Mucosa of descending colon (tissue), 3 donors: ENCODE data around the gene MBD4. TPM values are rescaled to one million over a fixed set of nuclear protein-coding genes. Genes with fewer than 3 reads are reported as not detected.
A peak's percentile ranks its signal among the peaks of the same experiment; 100 is the strongest.

ENCODE experiments used
- ATAC-seq: fragments of 200-7000 bp; cut with Tn5 transposase; one replicate; pipeline ENCODE4 v1.9.1; 2020; ENCODE audit warnings: mild to moderate bottlenecking, moderate library complexity
- DNase-seq, 3 donors: peaks; one replicate each; pipeline ENCODE4 v3.0.0-alpha.2; 2020
- H3K36me3 ChIP-seq: fragments of 200-600 bp; one replicate; pipeline ENCODE4 v1.8.0; 2021; ENCODE audit warnings: low read depth, mild to moderate bottlenecking
- H3K4me1 ChIP-seq: fragments of 200-600 bp; one replicate; pipeline ENCODE4 v1.8.0; 2021; ENCODE audit warnings: low read depth, mild to moderate bottlenecking
- H3K4me3 ChIP-seq: fragments of 200-600 bp; one replicate; pipeline ENCODE4 v1.8.0; 2021; ENCODE audit warnings: mild to moderate bottlenecking
- H3K9me3 ChIP-seq: fragments of 200-600 bp; one replicate; pipeline ENCODE4 v1.8.0; 2021; ENCODE audit warnings: mild to moderate bottlenecking
- intact Hi-C, 2 donors: fragments of 100-400 bp; cut with DNase I in 1 of 2; cut with micrococcal nuclease in 1 of 2; formaldehyde crosslinking; loops; one replicate each; pipeline versions ENCODE4 v1.11.0 to v1.11.1; 2022; cut with DNase I, micrococcal nuclease
- total RNA-seq, 3 donors: library from RNA; stranded (reverse); fragmentation: NEBNext Ultra II Directional in 2 of 3; extraction: Animal tissue kit (Norgen Biotek cat#: 25700) in 2 of 3; gene quantifications; one replicate each; pipeline versions ENCODE4 v1.2.1 to v1.2.4, GENCODE V29; 2021 to 2023
- TF ChIP-seq, protein P1 (sequence below): fragments of 200-600 bp; IDR thresholded peaks from one replicate; pipeline ENCODE4 v1.8.0; 2022; ENCODE audit warnings: antibody characterized with exemption, mild to moderate bottlenecking
- donor health status: DM: no; HTN: no; CAD: no; lungs with moderate emphysema.
- donor health status: DM: no; HTN: no; CAD: no.
- donor health status: DM: no; HTN: yes; CAD: no.

The MBD4 gene
- total RNA-seq, 3 donors from 2014 or later: 26.6 to 30.6 (median 27.2) TPM

DNA sequence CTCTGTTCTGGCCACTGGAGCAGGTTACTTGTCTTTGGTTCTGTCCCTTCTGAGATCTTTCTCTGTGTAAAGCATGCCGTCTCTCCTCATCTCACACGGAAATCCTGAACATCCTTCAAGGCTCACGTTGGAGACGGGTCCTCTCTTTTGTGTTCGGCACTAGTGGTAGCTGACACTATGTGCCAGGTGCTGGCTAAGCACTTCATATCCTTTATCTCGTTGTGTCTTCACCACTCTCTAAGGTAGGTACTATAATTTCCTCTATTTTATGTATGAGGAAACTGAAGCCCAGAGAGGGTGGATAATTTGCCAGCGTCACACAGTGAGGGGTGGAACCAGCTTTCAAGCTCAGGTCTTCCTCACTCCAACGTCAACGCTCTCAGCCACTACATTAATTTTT is 1.5 kb upstream of the MBD4 start:
- DNase-seq (no peak), ATAC-seq (no peak)
- peaks cover 27% of the 10 kb centered on the region for H3K4me1 ChIP-seq
- H3K9me3 ChIP-seq: no peaks in the 10 kb centered on the region
- TF ChIP-seq, protein P1, sequence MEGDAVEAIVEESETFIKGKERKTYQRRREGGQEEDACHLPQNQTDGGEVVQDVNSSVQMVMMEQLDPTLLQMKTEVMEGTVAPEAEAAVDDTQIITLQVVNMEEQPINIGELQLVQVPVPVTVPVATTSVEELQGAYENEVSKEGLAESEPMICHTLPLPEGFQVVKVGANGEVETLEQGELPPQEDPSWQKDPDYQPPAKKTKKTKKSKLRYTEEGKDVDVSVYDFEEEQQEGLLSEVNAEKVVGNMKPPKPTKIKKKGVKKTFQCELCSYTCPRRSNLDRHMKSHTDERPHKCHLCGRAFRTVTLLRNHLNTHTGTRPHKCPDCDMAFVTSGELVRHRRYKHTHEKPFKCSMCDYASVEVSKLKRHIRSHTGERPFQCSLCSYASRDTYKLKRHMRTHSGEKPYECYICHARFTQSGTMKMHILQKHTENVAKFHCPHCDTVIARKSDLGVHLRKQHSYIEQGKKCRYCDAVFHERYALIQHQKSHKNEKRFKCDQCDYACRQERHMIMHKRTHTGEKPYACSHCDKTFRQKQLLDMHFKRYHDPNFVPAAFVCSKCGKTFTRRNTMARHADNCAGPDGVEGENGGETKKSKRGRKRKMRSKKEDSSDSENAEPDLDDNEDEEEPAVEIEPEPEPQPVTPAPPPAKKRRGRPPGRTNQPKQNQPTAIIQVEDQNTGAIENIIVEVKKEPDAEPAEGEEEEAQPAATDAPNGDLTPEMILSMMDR: no peak
- intact Hi-C loops: no loop called here
- no peaks in the 10 kb centered on the region for H3K36me3 ChIP-seq
- no peak overlapping the region for H3K4me3 ChIP-seq

DNA sequence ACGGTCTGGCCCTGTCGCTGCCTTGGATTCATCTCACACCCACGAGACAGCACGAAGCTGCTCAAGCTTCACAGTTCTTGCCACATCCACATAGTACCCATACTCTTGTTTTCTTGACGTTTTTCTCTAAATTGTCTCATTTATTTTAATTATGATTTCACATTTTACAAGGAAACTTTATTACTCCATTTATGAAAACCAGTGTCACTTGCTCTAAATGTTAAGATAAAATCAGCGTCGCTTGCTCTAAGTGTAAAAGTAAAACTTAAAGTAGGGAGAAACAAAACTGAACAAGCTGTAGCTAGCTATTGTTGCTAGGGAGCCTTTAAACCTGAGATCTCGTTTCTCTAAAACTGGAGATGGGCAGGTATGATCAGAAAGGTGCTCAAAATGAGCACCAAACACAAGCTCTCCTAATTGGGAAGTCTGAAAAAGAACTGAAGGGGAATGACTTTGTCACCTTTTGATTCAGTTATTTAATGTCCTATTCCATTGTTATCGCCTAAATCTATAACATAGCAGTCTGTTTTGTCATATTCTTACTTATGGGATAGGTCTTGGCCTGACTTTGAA is 956 bp upstream of the MBD4 start:
- TF ChIP-seq, protein P1: no peak
- H3K9me3 ChIP-seq: no peaks in the 10 kb centered on the region
- ATAC-seq (no peak), DNase-seq (no peak)
- H3K4me1 ChIP-seq: peaks cover 27% of the 10 kb centered on the region
- H3K36me3 ChIP-seq: no peaks in the 10 kb centered on the region
- H3K4me3 ChIP-seq: peak overlapping the region; percentile 76
- intact Hi-C loops: no loop called here

DNA sequence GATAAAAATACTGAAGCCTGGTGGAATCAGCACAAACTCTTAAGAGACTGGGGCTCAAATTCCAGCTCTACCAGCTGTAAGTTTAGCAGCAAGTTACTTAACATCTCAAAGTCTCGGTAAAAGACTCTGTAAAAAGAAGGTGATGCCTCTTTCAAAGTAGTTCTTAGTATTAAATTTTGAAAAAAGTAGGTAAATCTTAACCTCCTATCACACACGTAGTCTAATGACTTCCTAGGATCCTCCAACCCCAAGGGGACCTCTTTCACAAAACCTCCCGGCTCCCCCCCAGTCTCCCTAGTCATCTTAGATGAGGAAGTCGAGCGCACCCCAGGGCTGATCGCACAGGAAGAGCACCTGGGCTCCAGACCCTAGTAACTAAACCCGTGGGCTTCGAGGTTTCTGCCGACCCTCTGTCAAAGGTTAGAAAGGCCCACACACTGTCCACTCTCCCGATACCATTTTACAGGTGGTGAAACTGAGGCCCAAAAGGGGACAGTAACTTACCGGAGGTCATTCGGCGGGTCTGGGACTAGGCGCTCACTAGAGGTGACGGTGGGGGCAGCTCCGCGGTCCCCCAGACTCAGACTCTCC is 427 bp downstream of the MBD4 start:
- intact Hi-C loops: no loop called here
- DNase-seq (peak in 2 of 3 donors; percentile 65 to 77), ATAC-seq (peak; percentile 20)
- H3K4me1 ChIP-seq: peaks cover 27% of the 10 kb centered on the region
- TF ChIP-seq, protein P1: no peak
- H3K4me3 ChIP-seq: peak overlapping the region; percentile 76
- H3K9me3 ChIP-seq: no peaks in the 10 kb centered on the region
- no peaks in the 10 kb centered on the region for H3K36me3 ChIP-seq

DNA sequence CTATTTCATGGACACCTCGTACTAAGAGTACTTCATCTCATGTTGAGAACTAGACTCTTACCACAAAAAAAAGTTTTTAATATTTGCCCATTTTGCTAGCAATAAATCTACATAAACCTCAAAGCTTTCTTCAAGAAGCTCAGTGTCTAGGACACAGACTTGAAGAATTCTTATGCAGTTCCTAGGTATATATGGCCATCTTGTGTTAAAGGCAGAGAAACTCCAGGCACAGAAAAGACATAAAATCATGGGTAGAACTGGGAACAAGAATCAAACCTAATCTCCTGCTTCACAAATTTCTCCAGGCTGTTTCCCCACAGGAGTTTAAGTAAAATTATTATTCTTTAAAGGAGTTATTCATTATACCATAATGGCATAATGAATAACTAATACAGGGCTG is 4.4 kb downstream of the MBD4 start:
- TF ChIP-seq, protein P1: no peak
- intact Hi-C loops: no loop called here
- H3K36me3 ChIP-seq: peaks cover 8% of the 10 kb centered on the region
- DNase-seq: no peak
- H3K4me3 ChIP-seq: no peak overlapping the region
- ATAC-seq: no peak
- no peaks in the 10 kb centered on the region for H3K9me3 ChIP-seq
- H3K4me1 ChIP-seq: peaks cover 18% of the 10 kb centered on the region

DNA sequence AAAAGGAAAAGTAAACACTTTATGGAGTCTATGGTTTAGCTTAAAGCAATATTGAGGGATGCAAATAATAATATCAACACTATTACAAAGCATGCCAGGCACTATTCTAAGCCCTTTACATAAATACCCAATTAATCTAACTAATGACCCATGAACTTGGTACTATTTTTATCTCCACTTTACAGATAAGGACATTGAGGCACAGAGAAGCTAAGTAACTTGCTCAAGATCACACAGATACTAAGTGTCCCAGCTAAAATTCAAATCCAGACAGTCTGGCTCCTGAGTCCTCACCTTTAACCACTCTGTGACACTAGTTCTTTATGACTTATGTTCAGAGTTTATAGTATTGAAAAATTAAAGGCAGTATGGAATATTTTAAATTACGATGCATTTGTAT is 5.6 kb downstream of the MBD4 start:
- ATAC-seq: no peak
- TF ChIP-seq, protein P1: no peak

More for the DNA sequence above, 5.6 kb downstream of the MBD4 start:
- Histone ChIP-seq H3K4me1 (peaks cover 17% of the 10 kb centered on the region), H3K9me3 (no peaks in the 10 kb centered on the region), H3K4me3 (no peak overlapping the region), H3K36me3 (peaks cover 8% of the 10 kb centered on the region)
- DNase-seq: no peak
- intact Hi-C loops: no loop called here
